B cell (primary cell): ENCODE measurements around the gene RARB.

ENCODE experiments used
- CTCF ChIP-seq: fragments of 200-600 bp; IDR thresholded peaks from one replicate; pipeline ENCODE4 v1.8.0; 2022; ENCODE audit warnings: antibody characterized with exemption, mild to moderate bottlenecking
- EZH2 ChIP-seq: IDR thresholded peaks from 2 replicates; pipeline ENCODE4 v1.6.1; 2012; ENCODE audit warnings: borderline replicate concordance, low read depth, mild to moderate bottlenecking, moderate library complexity, low read length; ENCODE audit not compliant: insufficient read depth, poor library complexity, severe bottlenecking

GRCh38 chr3:25578059-25578458 lies 150.0 kb downstream of the RARB start:
- TF ChIP-seq CTCF (no peak), EZH2 (no peak)
